Loucy (cell line): ENCODE measurements around the gene TFCP2L1.

Experiments
- H2AFZ ChIP-seq: fragments of 200-600 bp; sonication (generic); 2 replicates; pipeline ENCODE4 v1.6.0; 2016; ENCODE audit warnings: antibody characterized with exemption, mild to moderate bottlenecking, low read length, moderate library complexity
- H3F3A ChIP-seq: fragments of 200-600 bp; 2 replicates; pipeline ENCODE4 v1.6.0; 2016; ENCODE audit warnings: antibody characterized with exemption, low read depth, mild to moderate bottlenecking
- H3K27me3 ChIP-seq: fragments of 200-600 bp; sonication (generic); 2 replicates; pipeline ENCODE4 v1.6.1; 2014; ENCODE audit warnings: low read length, mild to moderate bottlenecking; ENCODE audit not compliant: insufficient read depth, poor library complexity, severe bottlenecking
- H3K36me3 ChIP-seq: fragments of 200-600 bp; sonication (generic); 2 replicates; pipeline ENCODE4 v1.6.1; 2016; ENCODE audit warnings: low read length; ENCODE audit not compliant: insufficient read depth
- H3K4me1 ChIP-seq: fragments of 200-600 bp; sonication (generic); 2 replicates; pipeline ENCODE4 v1.5.1; 2014; ENCODE audit warnings: low read length, mild to moderate bottlenecking; ENCODE audit not compliant: insufficient read depth, poor library complexity, severe bottlenecking
- H3K4me2 ChIP-seq: fragments of 200-600 bp; sonication (generic); 2 replicates; pipeline ENCODE4 v1.6.0; 2014; ENCODE audit warnings: antibody characterized with exemption, low read length, low read depth, mild to moderate bottlenecking; ENCODE audit not compliant: poor library complexity, severe bottlenecking
- H3K4me3 ChIP-seq: fragments of 200-600 bp; sonication (generic); 2 replicates; pipeline ENCODE4 v1.5.1; 2014; ENCODE audit warnings: low read length, mild to moderate bottlenecking, mixed read lengths; ENCODE audit not compliant: poor library complexity, severe bottlenecking
- H3K79me2 ChIP-seq: fragments of 200-600 bp; sonication (generic); 2 replicates; pipeline ENCODE4 v1.6.1; 2014; ENCODE audit warnings: low read length; ENCODE audit not compliant: insufficient read depth
- H3K9ac ChIP-seq: fragments of 200-600 bp; sonication (generic); 2 replicates; pipeline ENCODE4 v1.6.0; 2014; ENCODE audit warnings: mild to moderate bottlenecking, low read depth, low read length, moderate library complexity; ENCODE audit not compliant: poor library complexity, severe bottlenecking
- H3K9me2 ChIP-seq: fragments of 200-600 bp; sonication (generic); replicated peaks from 2 replicates; pipeline ENCODE4 v1.6.1; 2016; ENCODE audit warnings: low read depth, low read length, mixed read lengths
- H3K9me3 ChIP-seq: fragments of 200-600 bp; sonication (generic); 2 replicates; pipeline ENCODE4 v1.6.1; 2014; ENCODE audit warnings: mild to moderate bottlenecking, antibody characterized with exemption, low read length, low read depth; ENCODE audit not compliant: insufficient read depth
- H4K20me1 ChIP-seq: fragments of 200-600 bp; sonication (generic); 2 replicates; pipeline ENCODE4 v1.6.0; 2014; ENCODE audit warnings: antibody characterized with exemption, low read length, mild to moderate bottlenecking; ENCODE audit not compliant: insufficient read depth, poor library complexity, severe bottlenecking
- EZH2phosphoT487 ChIP-seq: fragments of 200-600 bp; IDR thresholded peaks from 2 replicates; pipeline ENCODE4 v1.6.1; 2018; ENCODE audit warnings: antibody characterized with exemption, mild to moderate bottlenecking, moderate library complexity, borderline replicate concordance
- TF ChIP-seq, protein P1 (sequence below): fragments of 200-600 bp; sonication (generic); conservative IDR thresholded peaks from 2 replicates; pipeline ENCODE4 v1.5.1; 2014; ENCODE audit warnings: mild to moderate bottlenecking, antibody characterized with exemption, low read length

Gene TFCP2L1

DNA sequence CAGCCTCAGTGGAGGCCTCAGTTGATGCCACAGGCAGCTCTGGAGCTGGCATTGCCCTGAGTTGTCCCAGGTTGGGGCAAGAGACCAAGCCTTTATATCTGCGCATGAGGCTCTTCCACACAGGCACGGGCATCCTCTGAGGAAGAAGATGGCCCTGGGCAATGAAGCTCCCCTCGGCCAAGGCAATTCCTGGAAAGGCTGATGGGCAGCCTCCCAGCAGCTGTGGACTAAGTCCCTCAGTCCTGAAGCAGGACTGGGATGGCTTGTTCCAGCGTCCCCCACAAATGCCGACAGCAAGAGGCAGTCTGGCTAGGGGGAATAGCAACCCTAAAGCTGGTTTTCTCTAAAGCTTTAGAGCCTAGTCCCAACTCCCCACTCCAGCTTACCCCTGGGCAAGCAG lies 90.0 kb downstream of the TFCP2L1 start:
- H3K27me3 ChIP-seq: no peaks in the 10 kb centered on the region
- no peak overlapping the region for H2AFZ ChIP-seq
- no peaks in the 10 kb centered on the region for H3K4me1 ChIP-seq
- no peak overlapping the region for H3K4me3 ChIP-seq
- no peaks in the 10 kb centered on the region for H3K79me2 ChIP-seq
- H3K36me3 ChIP-seq: no peaks in the 10 kb centered on the region
- no peaks in the 10 kb centered on the region for H3K9me3 ChIP-seq
- H4K20me1 ChIP-seq: no peaks in the 10 kb centered on the region
- TF ChIP-seq, protein P1, sequence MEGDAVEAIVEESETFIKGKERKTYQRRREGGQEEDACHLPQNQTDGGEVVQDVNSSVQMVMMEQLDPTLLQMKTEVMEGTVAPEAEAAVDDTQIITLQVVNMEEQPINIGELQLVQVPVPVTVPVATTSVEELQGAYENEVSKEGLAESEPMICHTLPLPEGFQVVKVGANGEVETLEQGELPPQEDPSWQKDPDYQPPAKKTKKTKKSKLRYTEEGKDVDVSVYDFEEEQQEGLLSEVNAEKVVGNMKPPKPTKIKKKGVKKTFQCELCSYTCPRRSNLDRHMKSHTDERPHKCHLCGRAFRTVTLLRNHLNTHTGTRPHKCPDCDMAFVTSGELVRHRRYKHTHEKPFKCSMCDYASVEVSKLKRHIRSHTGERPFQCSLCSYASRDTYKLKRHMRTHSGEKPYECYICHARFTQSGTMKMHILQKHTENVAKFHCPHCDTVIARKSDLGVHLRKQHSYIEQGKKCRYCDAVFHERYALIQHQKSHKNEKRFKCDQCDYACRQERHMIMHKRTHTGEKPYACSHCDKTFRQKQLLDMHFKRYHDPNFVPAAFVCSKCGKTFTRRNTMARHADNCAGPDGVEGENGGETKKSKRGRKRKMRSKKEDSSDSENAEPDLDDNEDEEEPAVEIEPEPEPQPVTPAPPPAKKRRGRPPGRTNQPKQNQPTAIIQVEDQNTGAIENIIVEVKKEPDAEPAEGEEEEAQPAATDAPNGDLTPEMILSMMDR: no peak
- TF ChIP-seq EZH2phosphoT487: no peak
- no peak overlapping the region for H3K9ac ChIP-seq
- H3F3A ChIP-seq: no peaks in the 10 kb centered on the region
- H3K4me2 ChIP-seq: no peak overlapping the region
- no peaks in the 10 kb centered on the region for H3K9me2 ChIP-seq

DNA sequence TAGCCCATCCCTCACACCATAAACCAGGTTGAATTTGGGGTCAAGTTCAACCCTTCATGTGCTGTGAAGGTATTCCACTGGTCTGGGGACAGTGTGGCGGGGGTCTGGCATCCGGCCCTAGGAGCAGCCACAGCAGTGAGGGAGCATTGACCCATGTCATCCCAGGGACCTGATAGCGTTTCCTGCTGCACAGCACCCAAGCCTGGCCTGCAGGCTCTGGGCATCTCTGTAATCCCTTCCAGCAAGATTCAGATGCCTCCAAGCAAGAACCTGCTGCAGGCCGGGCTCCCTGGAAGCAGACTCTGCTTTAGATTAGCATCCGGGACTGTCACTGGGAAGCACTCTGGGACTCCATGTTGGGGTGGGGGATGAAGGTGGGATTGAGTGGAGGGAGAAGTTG lies 90.4 kb downstream of the TFCP2L1 start:
- H3K27me3 ChIP-seq: no peaks in the 10 kb centered on the region
- TF ChIP-seq, protein P1: no peak
- TF ChIP-seq EZH2phosphoT487: no peak
- H2AFZ ChIP-seq: no peak overlapping the region
- H4K20me1 ChIP-seq: no peaks in the 10 kb centered on the region
- H3K79me2 ChIP-seq: no peaks in the 10 kb centered on the region
- H3K36me3 ChIP-seq: no peaks in the 10 kb centered on the region
- no peak overlapping the region for H3K4me3 ChIP-seq
- no peaks in the 10 kb centered on the region for H3K9me2 ChIP-seq
- H3K4me2 ChIP-seq: no peak overlapping the region
- H3F3A ChIP-seq: no peaks in the 10 kb centered on the region
- H3K9me3 ChIP-seq: no peaks in the 10 kb centered on the region
- H3K4me1 ChIP-seq: no peaks in the 10 kb centered on the region
- no peak overlapping the region for H3K9ac ChIP-seq

DNA sequence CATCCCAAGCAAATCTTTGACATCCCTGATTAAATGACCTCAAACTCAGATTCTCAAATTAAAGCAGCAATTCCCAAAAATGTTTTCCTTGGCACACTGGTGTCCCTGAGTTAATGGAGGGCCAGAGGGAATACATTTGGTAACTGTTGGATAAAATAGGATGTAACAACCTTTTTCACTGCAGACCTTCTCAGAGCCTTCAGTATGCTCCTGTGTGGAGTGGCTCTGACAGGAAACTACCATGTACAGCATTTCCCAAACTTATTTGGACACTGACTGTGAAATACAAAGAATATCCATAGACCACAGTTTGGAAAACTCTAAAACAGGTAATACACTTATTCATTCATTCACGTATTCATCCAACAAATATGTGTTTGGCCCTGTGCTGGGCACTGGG lies 91.8 kb downstream of the TFCP2L1 start:
- Histone ChIP-seq H3K4me2 (no peak overlapping the region), H3K27me3 (no peaks in the 10 kb centered on the region), H2AFZ (no peak overlapping the region), H3K9me2 (no peaks in the 10 kb centered on the region), H3K36me3 (no peaks in the 10 kb centered on the region), H3K9ac (no peak overlapping the region), H3K4me1 (no peaks in the 10 kb centered on the region), H4K20me1 (no peaks in the 10 kb centered on the region), H3F3A (no peaks in the 10 kb centered on the region), H3K4me3 (no peak overlapping the region), H3K79me2 (no peaks in the 10 kb centered on the region), H3K9me3 (no peaks in the 10 kb centered on the region)
- TF ChIP-seq EZH2phosphoT487: no peak
- TF ChIP-seq, protein P1: no peak
